Measurements from ENCODE around the gene MT1HL1.
"Not testable (repeated sequence)": the region's sequence is repeated elsewhere in the genome, so short reads cannot be mapped to it uniquely, and the experiment has no call there.

MT1HL1 gene

DNA sequence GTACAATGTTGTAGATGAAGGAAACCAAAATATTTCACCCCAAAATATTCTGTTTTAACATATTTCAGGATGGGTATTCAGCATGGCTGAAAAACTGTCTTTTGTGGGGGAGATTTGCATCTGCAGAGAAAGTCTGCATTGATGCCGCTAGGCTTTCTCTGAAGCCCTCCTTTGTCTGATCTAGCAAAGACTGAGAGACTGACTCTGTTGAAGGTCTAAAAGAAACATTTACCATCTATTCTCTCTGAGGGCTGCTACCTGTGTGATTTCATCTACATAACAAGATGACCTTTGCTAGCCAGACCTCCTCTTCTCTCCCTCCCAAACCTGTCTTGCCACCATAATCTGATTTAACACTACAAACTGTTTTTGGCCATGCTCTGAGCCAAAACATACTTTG is 12.4 kb upstream of the MT1HL1 start:
- DNase-seq (ENCODE audit: low read depth in 2 of 2): no peak

DNA sequence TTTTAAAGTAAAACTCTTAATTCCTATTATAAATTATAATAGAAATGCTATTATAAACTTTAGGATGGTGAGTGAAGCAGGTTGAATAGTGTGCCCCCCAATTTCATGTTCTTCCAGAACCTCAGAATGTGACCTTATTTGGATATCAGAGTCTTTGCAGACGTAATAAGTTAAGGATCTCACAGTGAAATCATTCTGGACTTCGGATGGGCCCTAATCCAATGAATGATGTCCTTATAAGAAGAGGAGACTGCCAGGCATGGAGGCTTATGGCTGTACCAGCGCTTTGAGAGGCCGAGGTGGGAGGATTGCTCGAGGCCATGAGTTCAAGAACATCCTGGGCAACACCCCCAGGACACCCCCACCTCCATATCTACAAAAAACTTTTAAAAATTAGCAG is 9.4 kb upstream of the MT1HL1 start:
- no peak for DNase-seq (ENCODE audit: low read depth in 2 of 2)

DNA sequence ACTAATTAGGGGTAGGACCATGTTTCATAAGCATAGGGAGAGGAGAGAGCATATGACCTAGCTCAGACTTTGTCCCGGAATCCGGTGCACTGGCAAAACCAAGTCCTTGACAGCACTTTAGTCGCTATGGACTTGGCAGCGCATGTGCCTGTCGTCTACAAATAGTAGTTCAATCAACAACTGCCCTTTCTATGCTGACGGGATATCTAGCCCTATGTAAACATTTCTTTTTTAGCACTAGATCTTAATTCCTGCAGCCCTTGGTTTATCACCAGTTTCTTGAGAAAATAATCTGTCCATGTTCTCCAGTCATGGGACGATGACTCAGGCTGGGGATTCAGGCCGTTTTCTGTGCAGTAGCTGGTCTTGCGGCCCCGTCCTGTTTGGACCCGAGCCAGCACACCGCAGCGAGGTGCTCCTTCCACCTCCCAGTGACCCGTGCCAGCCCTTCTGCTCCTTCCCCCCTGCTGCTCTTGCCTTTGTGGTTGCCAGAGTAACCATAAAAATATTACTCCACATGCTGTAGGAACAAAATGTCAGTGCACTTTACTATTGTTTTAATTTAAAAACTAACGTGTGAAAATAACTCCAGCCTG is 8.6 kb upstream of the MT1HL1 start:
- no peak for DNase-seq (ENCODE audit: low read depth in 2 of 2)

DNA sequence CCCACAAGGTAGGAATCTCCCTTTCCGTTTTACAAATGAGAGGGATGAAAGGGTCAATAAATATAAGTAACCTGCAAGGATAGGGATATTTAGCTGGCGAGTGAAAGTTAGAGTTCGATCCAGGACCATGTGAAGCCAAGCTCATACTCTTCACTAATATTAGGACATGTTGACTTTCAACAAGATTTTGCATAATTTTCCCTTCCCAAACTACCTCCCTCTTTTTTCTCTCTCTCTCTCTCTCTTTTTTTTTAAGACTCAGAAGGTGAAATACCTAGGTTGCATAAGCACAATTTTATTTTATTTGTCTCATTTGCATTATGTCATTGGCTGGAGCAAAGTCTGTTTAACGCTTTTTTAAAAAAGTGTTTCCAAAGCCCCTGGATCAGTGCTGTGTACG is 8.1 kb upstream of the MT1HL1 start:
- no peak for DNase-seq (ENCODE audit: low read depth in 2 of 2)

DNA sequence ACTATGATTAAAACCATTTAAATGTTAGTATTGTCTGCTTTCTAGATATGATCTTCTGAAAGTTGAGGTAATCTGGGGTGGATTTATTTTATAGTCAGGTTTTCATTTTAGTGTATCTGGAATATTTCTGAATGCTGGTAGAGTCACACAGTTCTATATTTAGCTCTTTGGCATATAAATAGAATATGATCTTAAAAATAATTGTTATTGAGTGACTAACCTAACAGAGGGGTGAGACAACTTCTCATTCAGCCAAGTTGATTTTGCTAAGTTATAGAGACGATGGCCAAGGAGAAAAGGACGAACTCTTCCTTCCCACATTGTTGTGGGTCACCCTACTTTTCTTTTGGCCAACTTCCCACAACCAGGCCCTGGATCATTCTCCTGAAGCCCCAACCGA is 7.2 kb upstream of the MT1HL1 start:
- no peak for DNase-seq (ENCODE audit: low read depth in 2 of 2)

DNA sequence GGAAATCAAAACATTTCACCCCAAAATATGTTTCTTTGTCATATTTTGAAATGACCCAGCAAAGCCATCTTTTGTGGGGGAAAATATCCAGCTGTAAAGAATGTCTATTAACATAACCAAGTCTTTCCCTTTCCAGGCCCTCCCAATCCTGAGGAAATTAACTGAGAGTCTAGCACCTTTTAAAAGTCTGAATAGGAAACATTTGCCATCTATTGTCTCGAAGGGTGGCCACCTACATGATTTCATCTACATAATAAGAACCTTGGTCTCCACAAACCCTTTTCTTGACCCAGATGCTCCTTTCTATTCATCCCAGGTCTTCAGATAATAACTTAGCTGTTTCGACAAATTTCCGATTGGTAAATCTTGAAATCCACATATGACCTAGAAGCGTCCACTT is 5.4 kb upstream of the MT1HL1 start:
- no peak for DNase-seq (ENCODE audit: low read depth in 2 of 2)

DNA sequence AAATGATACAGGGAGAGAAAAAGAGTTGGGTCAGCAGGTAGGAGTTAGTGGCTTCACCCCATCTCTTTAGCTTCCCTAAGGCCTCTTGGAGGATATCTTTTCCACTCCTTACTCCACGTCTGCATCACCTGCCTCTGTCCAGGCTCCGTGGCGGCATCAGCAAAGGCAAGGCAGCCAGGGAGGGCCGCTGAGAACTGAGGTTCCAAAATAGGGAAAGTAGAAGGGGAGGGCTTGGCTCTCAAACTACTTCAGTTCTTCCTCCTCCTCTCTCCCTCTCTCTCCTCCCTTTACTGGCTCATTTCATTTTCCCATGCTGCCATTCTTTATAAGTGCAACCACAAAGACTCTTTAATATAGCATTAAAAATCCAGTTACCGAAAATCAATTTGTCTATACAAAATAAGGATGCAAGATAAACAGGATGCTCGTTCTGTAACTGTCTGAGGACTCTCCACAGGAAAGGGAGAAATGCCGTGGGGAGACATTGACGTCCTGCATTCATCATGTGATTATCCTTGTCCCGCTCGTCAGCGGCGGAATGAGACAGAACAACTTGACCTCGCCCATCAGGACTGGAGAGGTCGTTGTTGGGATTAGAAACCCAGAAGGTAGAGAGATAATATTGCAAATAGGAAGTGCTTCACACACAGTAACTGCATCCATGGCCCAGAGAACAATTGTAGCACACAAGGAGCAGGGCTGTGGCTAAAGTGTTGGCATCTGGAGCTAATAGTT is 3.1 kb upstream of the MT1HL1 start:
- no peak for DNase-seq (ENCODE audit: low read depth in 2 of 2)

DNA sequence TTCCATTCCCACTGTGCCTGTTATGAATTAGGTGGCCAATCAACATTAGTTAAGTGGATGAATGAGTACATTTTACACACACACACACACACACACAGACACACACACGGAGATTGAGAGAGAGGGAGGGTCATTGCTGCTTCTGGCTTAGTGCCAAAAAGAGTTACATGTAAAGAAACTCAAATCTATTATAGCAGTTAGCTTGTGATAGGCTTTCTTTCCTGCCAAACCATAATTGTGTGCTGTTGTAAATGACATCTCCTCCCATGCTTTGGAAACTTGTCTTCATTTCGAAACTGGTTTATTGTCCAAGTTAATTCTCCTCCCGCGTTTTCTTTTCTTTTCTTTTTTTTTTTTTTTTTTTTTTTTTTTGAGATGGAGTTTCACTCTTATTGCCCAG is 1.4 kb upstream of the MT1HL1 start:
- no peak for DNase-seq (ENCODE audit: low read depth in 2 of 2)

DNA sequence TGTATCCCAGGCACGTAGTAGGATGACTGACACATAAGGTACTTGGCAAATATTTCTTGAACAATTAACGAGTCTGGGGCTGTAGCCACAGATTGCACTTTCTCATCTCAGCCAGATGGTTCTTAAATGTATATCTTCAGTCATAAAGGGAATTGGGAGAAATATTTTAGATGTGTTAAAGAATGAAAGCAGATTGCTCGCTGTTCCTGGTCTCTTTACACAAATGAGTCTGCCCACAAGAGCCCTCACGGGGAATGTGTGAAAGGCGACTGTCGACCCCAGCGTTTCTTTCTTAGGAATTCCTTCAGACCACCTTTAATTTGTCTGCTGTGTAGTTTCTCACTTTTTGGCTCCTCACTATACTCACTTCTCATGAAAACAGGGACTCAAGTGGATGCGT is 725 bp downstream of the MT1HL1 start:
- DNase-seq (ENCODE audit: low read depth in 2 of 2): no peak

DNA sequence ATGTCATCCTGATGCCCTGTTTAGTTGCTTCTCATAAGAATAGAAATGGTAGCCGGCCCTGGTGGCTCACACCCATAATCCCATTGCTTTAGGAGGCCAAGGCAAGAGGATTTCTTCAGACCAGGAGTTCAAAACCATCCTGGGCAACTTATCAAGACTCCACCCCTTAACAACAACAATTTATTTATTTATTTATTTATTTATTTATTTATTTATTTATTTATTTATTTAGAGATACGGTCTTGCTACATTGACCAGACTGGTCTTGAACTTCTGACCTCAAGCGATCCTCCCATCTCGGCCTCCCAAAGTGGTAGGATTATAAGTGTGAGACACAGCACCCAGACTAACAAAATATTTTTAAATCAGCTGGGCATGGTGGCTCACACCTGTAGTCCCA is 4.0 kb downstream of the MT1HL1 start:
- no peak for DNase-seq (ENCODE audit: low read depth in 2 of 2)

DNA sequence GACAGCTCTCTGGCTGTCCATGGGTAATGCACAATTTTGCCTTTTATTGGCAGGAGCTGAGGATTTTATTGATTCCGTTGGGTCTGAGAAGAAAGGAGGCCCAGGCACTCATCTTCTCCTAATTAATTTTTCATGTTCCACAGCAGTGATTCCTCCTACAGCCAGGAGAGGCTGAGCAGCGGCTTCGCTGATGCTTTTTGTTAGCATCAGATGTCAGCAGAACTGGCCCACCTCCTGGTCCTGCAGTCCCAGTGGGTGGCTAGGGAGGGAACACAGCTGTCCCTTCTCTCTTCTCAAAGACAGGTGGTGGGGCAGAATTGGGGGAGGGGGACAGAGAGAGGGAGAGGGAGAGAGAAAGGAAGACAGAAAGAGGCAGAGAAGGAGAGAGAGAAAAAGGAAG is 5.7 kb downstream of the MT1HL1 start:
- DNase-seq (ENCODE audit: low read depth in 2 of 2): no peak

DNA sequence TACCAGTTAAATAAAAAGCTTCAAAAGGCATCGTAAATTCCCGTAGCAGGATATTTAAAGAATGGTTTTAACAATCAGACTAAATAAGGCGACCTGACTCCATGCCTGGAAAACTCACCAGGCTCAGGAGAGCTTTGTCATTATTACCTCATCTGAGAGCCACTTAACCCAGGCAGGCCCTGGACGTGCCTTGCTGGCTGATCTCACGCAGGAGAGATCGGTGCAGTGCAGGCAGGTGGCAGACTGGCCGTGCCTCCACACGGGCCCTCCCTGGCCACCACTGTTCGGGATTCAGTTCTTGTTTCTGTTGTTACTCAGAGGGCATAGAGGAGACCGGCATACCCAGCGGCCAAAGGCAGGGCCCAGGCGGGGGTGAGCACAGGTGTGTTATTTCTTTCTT is 6.4 kb downstream of the MT1HL1 start:
- no peak for DNase-seq (ENCODE audit: low read depth in 2 of 2)

DNA sequence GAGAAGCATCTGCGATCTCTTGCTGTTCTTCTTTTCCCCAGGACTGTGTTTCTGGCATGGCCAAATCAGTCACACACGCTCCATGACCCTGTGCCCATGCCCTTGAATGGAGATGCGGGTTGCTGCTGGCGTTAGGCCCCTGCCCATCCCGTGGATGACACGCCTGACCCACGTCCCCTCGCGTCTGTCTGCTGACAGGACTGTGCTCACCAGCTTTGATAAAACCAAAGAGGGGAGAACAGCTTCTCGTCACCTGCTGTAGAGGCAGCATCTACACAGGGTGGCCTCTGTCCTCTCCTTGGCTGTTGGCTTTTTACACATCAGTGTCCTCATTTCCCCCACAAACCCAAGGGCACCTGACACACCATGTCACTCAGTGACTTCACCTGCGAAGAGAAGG is 6.9 kb downstream of the MT1HL1 start:
- DNase-seq (ENCODE audit: low read depth in 2 of 2): no peak

DNA sequence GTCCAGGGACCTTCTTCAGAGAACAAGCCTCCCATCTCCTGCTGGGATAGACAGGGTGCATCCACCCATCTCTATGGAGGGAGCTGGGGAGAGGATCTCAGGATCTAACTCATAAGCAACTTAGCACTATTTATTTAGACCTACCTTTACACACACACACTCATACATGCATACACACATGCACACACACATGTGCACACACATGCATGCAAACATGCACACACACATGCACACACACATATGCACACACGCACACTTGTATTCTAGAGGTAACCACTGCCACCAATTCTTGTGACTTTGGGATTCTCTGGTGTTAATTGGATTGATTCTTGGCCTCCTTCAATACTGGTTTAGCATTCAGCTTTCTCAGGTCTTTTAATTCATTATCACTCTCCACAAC is 9.8 kb downstream of the MT1HL1 start:
- DNase-seq (ENCODE audit: low read depth in 2 of 2): no peak

DNA sequence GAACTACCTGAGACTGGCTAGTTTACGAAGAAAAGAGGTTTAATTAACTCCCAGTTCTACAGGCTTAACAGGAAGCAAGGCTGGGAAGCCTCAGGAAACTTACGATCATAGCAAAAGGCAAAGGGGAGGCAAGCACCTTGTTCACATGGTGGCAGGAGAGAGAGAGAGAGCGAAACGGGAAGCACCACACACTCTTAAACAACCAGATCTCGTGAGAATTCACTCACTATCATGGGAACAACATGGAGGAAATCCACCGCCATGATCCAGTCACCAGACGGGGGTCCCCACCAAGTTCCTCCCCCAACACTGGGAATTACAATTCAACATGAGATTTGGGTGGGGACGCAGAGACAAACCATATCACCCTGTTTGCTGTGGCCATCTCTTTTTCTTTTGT is 11.8 kb downstream of the MT1HL1 start:
- no peak for DNase-seq (ENCODE audit: low read depth in 2 of 2)

DNA sequence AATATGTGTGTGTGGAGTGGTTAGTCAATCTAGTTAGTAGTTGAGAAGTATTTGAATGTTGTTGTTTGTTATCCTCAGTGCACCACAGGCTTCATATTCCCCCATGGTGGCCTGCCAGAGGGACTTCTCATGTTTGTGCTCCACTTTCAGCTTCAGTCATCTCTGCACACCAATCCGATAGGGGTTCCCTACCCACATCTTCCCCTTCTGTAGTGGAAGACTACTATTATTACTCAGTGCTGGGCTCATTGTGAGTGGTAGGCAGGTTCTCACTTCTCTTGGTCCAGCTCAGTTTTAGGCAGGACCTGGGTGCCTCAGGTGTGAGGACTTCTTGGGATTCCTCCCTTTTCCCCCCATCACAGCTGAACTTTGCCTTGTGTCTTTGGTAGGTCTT is 14.2 kb downstream of the MT1HL1 start:
- no peak for DNase-seq (ENCODE audit: low read depth in 2 of 2)

DNA sequence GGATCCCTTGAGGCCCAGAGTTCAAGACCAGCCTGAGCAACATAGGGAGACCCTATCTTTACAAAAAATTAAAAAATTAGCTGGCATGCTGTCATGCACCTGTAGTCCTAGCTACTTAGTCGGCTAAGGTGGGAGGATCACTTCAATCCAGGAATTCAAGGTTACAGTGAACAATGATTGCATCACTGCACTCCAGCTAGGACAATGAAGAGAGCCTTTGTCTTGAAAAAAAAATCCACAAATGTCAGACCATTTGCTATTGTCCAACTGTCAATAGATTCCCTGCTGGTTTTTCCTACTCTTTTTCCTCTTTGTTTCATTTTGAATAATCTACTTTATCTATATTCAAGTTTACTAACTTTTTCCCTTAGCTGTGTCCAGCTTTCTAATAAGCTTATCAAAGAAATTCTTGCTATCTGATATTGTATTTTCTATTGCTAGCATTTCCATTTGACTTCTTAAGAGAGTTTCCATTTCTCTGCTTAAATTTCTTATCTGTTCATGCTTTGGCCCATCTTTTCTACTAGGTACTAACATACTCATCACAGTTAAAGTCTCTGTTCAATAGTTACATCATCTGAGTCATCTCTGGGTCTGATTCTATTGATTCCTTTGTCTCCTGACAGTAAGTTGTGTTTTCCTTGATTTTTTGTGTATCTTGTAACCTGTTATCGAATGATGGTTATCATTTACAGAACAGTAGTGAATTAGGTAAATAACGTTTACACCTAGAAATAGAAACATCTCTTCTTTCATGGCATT is 14.8 kb downstream of the MT1HL1 start:
- no peak for DNase-seq (ENCODE audit: low read depth in 2 of 2)

DNA sequence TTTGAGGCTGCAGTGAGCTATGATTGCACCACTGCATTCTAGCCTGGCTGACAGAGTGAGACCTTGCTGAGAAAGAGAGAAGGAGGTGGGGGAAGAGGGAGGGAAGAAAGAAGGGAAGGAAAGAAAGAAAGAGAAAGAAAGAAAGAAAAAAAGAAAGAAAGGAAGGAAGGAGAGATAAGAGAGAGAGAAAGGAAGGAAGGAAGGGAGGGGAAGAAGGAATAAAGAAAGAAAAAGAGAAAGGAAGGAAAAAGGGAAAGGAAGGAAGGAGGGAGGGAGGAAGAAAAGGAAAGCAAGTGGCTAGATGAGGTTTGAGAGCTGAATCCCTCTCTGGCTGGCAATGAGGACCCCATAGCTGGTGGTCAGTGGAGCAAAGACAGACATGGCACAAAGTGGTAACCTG is 20.4 kb downstream of the MT1HL1 start:
- no peak for DNase-seq (ENCODE audit: low read depth in 2 of 2)

DNA sequence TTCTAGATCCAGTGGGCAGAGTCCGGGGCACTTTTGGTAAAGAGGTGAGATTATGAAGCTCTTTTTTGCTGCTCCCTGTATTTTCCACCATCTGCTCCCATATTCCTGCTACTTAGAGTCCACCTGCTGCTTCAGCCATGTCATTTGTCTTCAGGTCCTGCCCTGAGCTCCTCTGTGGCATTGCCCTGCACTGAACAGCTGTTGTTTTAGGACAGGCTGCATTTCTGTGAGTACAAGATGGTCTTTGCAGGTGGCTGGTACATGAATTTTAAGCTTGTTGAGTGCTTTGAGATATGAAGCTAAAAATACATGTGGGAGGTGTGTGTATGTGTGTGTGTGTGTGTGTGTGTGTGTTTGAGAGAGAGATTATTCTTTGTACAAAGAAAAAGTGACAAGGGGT is 21.9 kb downstream of the MT1HL1 start:
- no peak for DNase-seq (ENCODE audit: low read depth in 2 of 2)

DNA sequence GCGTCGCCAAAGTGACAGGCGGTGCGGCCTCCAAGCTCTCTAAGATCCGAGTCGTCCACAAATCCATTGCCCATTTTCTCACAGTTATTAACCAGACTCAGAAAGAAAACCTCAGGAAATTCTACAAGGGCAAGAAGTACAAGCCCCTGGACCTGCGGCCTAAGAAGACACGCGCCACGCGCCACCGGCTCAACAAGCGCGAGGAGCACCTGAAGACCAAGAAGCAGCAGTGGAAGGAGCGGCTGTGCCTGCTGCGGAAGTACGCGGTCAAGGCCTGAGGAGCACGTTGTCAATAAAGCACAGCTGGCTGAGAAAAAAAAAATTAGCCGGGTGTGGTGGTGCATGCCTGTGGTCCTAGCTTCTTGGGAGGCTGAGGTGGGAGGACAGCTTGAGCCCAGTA is 22.8 kb downstream of the MT1HL1 start:
- DNase-seq (ENCODE audit: low read depth in 2 of 2): not testable (repeated sequence)

DNA sequence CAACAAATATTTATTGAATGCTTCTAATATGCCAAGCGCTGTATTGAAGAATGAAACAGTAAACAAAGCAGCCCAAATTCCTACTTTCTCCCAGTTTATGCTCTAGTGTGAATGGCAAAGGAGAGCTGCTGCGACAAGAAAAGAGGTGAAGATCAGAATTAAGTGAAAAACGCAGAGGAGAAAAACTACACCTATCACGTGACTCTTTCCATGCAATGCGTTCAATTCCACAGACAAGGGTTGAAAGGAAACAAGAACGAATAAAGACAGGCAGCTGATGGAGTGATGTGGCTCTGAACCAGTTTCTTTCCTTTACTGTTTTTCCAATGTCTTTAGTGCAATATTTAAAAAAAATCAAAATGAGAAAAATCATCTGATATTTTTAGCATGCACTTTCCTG is 23.6 kb downstream of the MT1HL1 start:
- DNase-seq (ENCODE audit: low read depth in 2 of 2): no peak

DNA sequence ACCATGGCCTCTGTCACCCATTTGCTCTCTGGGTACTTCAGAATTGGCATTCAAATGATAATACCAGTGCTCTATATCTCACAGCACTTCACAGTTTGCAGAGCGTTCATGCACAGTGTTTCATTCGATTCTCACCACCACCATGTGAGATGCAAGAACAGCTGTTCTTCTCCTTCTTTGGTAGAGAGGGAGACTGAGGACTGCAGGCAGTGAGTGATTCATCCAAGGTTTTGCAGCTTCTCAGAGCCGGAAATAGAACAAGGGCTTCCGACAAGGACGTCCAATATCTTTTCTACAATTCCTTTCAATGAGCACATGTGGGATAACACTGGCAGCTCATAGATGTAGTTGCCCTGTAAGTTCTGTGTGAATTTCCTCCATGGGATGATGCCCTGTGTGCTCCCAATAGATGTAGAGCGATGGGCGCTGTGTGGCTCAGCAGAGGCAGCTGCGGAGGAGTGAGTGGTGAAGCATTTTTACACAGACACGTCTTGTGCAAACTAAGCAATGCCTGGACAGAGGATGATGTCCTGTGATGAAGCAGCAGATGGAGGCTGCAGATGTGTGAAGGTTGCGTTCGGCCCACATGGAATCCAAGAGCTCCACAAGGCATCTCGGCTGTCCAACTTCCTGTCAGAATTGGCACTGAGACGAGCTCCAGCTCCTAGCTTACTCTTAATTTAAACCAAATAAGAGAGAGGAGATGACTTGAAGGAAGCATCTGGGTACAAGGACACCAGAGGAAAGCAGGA is 24.9 kb downstream of the MT1HL1 start:
- no peak for DNase-seq (ENCODE audit: low read depth in 2 of 2)

DNA sequence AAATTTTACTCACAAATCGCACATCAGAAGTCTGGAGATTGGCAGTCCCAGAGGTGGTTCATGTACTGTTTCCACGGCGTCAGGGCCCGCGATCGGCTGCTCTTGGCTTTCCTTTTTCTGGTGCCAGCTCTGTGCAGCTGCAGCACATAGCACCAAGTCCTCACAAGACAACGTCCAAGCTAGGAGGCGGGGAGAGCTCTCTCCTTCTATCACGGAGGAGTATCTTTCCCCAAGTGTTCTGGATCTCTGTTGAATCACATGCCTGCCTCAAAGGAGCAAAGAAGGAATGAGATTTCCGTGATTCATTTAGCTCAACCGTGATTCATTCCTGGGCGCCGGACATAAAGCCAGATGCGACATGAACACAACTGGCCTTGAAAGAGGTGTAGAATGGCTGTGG is 25.5 kb downstream of the MT1HL1 start:
- no peak for DNase-seq (ENCODE audit: low read depth in 2 of 2)

All from stimulated activated CD8-positive, alpha-beta memory T cell treated with anti-CD3 and anti-CD28 coated beads, Interleukin-15, amount 100 ng/mL, for 4 hours (primary cell).